Peyer's patch (tissue), 4 donors: ENCODE results near the gene GYS1.

ENCODE experiments used
- POLR2A ChIP-seq, 2 donors: fragments of 450-650 bp; IDR thresholded peaks; one replicate each; pipeline ENCODE4 v1.5.1; 2017; ENCODE audit warnings: antibody characterized with exemption in 2 of 2, mild to moderate bottlenecking in 2 of 2, moderate library complexity in 2 of 2
- TF ChIP-seq, protein P1 (sequence below), 6 experiments: fragments of 450-650 bp in 4 of 6; fragments of 200-600 bp in 2 of 6; sonication (generic) in 1 of 6; IDR thresholded peaks; one replicate each; pipeline ENCODE4 v1.5.1; 2017 to 2019; ENCODE audit warnings: antibody characterized with exemption in 6 of 6, mild to moderate bottlenecking in 3 of 6, moderate library complexity in 1 of 6

DNA sequence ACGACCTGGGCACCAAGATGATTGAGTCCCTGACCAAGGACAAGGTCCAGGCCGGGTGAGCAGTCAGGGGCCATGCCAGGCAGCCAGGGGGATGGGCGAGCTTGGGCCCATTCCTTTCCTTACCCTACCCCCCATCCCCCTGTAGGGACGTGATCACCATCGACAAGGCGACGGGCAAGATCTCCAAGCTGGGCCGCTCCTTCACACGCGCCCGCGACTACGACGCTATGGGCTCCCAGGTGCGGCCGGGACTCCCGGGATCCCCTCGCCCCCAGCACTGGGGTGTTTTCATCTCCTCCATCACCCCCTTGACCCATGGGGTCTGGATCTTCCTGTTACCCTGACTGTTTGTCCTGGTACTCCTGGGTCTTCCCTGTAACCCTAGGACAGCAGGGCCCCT lies 16.7 kb upstream of the GYS1 start:
- TF ChIP-seq, protein P1, sequence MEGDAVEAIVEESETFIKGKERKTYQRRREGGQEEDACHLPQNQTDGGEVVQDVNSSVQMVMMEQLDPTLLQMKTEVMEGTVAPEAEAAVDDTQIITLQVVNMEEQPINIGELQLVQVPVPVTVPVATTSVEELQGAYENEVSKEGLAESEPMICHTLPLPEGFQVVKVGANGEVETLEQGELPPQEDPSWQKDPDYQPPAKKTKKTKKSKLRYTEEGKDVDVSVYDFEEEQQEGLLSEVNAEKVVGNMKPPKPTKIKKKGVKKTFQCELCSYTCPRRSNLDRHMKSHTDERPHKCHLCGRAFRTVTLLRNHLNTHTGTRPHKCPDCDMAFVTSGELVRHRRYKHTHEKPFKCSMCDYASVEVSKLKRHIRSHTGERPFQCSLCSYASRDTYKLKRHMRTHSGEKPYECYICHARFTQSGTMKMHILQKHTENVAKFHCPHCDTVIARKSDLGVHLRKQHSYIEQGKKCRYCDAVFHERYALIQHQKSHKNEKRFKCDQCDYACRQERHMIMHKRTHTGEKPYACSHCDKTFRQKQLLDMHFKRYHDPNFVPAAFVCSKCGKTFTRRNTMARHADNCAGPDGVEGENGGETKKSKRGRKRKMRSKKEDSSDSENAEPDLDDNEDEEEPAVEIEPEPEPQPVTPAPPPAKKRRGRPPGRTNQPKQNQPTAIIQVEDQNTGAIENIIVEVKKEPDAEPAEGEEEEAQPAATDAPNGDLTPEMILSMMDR (IDR thresholded peaks at IDR 0.05), result no peak
- TF ChIP-seq POLR2A (IDR thresholded peaks at IDR 0.05), result no peak
